Transverse colon (tissue), 3 donors: ENCODE data around the gene XXYLT1.

Experiments used
- CTCF ChIP-seq, 5 experiments: fragments of 200-600 bp in 3 of 5; fragments of 450-650 bp in 2 of 5; sonication (generic) in 3 of 5; IDR thresholded peaks; 1 replicate in 2 of 5; 2 replicates in 3 of 5; pipeline ENCODE4 v1.5.1; 2016 to 2017; ENCODE audit warnings: antibody characterized with exemption in 5 of 5, inconsistent platforms in 3 of 5, mild to moderate bottlenecking in 2 of 5, moderate library complexity in 1 of 5
- EP300 ChIP-seq: sonication (generic); formaldehyde crosslinking; IDR thresholded peaks from one replicate; pipeline ENCODE4 v1.6.1; 2017; ENCODE audit warnings: antibody characterized with exemption, low read depth
- POLR2A ChIP-seq: fragments of 450-650 bp; IDR thresholded peaks from one replicate; pipeline ENCODE4 v1.6.1; 2016; ENCODE audit warnings: antibody characterized with exemption, mild to moderate bottlenecking, moderate library complexity

- no peak for TF ChIP-seq POLR2A
- TF ChIP-seq CTCF (IDR thresholded peaks at IDR 0.05): no peak
- no peak for TF ChIP-seq EP300
Observed at GRCh38 chr3:195240171-195240701, 30.7 kb downstream of the XXYLT1 start.
